Measurements from ENCODE around the gene ADCY6. TPM values are rescaled to one million over a fixed set of nuclear protein-coding genes. Genes with fewer than 3 reads are reported as not detected.

ADCY6 gene
- polyA plus RNA-seq (ENCODE audit: insufficient read length), result 94.3 TPM
- long read RNA-seq, donor 1, partial matches to known transcripts, result 9 of 10 reads
- long read RNA-seq, donor 1, other reads (novel, unspliced or antisense), result 0 of 10 reads
- long read RNA-seq, donor 2, full-length matches to known transcripts, result 3 of 9 reads
- long read RNA-seq, donor 2, partial matches to known transcripts, result 6 of 9 reads
- long read RNA-seq, donor 2, other reads (novel, unspliced or antisense), result 0 of 9 reads
- long read RNA-seq, donor 3, partial matches to known transcripts, result 5 of 6 reads
- long read RNA-seq, donor 3, other reads (novel, unspliced or antisense), result 0 of 6 reads
- long read RNA-seq, donor 4, result 0 reads
- long read RNA-seq, donor 5, partial matches to known transcripts, result 10 of 11 reads
- long read RNA-seq, donor 5, other reads (novel, unspliced or antisense), result 0 of 11 reads
- long read RNA-seq, donor 6, full-length matches to known transcripts, result 1 of 1 reads
- long read RNA-seq, donor 6, partial matches to known transcripts, result 0 of 1 reads
- long read RNA-seq, donor 6, other reads (novel, unspliced or antisense), result 0 of 1 reads
- long read RNA-seq, donor 7, full-length matches to known transcripts, result 3 of 3 reads
- long read RNA-seq, donor 7, partial matches to known transcripts, result 0 of 3 reads
- long read RNA-seq, donor 7, other reads (novel, unspliced or antisense), result 0 of 3 reads
- long read RNA-seq, donor 8, full-length matches to known transcripts, result 2 of 2 reads
- long read RNA-seq, donor 8, partial matches to known transcripts, result 0 of 2 reads
- long read RNA-seq, donor 8, other reads (novel, unspliced or antisense), result 0 of 2 reads

GRCh38 chr12:48788854-48789775, at the start of gene ADCY6:
TSS of gene ADCY6 (minus strand) at chr12:48789089. CDS start at chr12:48783434, 5,655 bp downstream.
- DNase-seq, result peak; percentile 84

- DNase-seq, result no peak
Observed at GRCh38 chr12:48838048-48838447, 49.2 kb upstream of the ADCY6 start.

GRCh38 chr12:48832321-48833060, 43.6 kb upstream of the ADCY6 start:
- no peak for DNase-seq

GRCh38 chr12:48831257-48831656, 42.4 kb upstream of the ADCY6 start:
- no peak for DNase-seq

GRCh38 chr12:48828841-48829575, 40.1 kb upstream of the ADCY6 start:
- no peak for DNase-seq

GRCh38 chr12:48828293-48828692, 39.4 kb upstream of the ADCY6 start:
- DNase-seq, result no peak

GRCh38 chr12:48827513-48828096, 38.7 kb upstream of the ADCY6 start:
- no peak for DNase-seq

- no peak for DNase-seq
Observed at GRCh38 chr12:48827026-48827425, 38.1 kb upstream of the ADCY6 start.

- DNase-seq, result no peak
Observed at GRCh38 chr12:48826209-48826855, 37.4 kb upstream of the ADCY6 start.

GRCh38 chr12:48824905-48825304, 36.0 kb upstream of the ADCY6 start:
- no peak for DNase-seq

GRCh38 chr12:48824112-48824511, 35.2 kb upstream of the ADCY6 start:
- no peak for DNase-seq

GRCh38 chr12:48823281-48823680, 34.4 kb upstream of the ADCY6 start:
- DNase-seq, result no peak

- DNase-seq, result no peak
Observed at GRCh38 chr12:48822711-48823110, 33.8 kb upstream of the ADCY6 start.

- DNase-seq, result no peak
Observed at GRCh38 chr12:48822139-48822538, 33.2 kb upstream of the ADCY6 start.

- DNase-seq, result no peak
Observed at GRCh38 chr12:48819986-48820725, 31.3 kb upstream of the ADCY6 start.

GRCh38 chr12:48818831-48819590, 30.1 kb upstream of the ADCY6 start:
- DNase-seq, result no peak

- DNase-seq, result no peak
Observed at GRCh38 chr12:48817873-48818830, 29.3 kb upstream of the ADCY6 start, which contains the start of gene CACNB3. TSS of gene CACNB3 (plus strand) at chr12:48818496. CDS start at chr12:48818930, 434 bp downstream.
